Right cardiac atrium (tissue), 5 donors: ENCODE data around the gene CPZ. TPM values are rescaled to one million over a fixed set of nuclear protein-coding genes. Genes with fewer than 3 reads are reported as not detected.

Experiments used
- ATAC-seq, 2 donors: fragments of 200-7000 bp; cut with Tn5 transposase; one replicate each; pipeline versions ENCODE4 v1.8.0 to v1.9.1; 2020; ENCODE audit warnings: moderate library complexity in 2 of 2, mild to moderate bottlenecking in 1 of 2
- DNase-seq, 3 donors: peaks; one replicate each; pipeline ENCODE4 v3.0.0-alpha.2; 2020
- H3K27ac ChIP-seq: one replicate; pipeline ENCODE4 v1.5.1; 2013; ENCODE audit warnings: mild to moderate bottlenecking, low read length, control low read depth, moderate library complexity
- H3K27me3 ChIP-seq: one replicate; pipeline ENCODE4 v1.6.1; 2013; ENCODE audit not compliant: control insufficient read depth, insufficient read depth
- H3K4me1 ChIP-seq: one replicate; pipeline ENCODE4 v1.6.1; 2013; ENCODE audit warnings: low read length; ENCODE audit not compliant: control insufficient read depth, insufficient read depth
- H3K4me3 ChIP-seq: one replicate; pipeline ENCODE4 v1.5.1; 2013; ENCODE audit warnings: low read length, control low read depth
- H3K9me3 ChIP-seq: one replicate; pipeline ENCODE4 v1.6.1; 2013; ENCODE audit warnings: low read length; ENCODE audit not compliant: control insufficient read depth
- WGBS: extraction: QIAGEN DNeasy Blood & Tissue Kit; methylation state at CpG from one replicate; pipeline ENCODE4 v1.1.7; 2013; 5-methylcytosine and 5-hydroxymethylcytosine counted together
- intact Hi-C, 4 donors: fragments of 100-400 bp; cut with DNase I; formaldehyde crosslinking; loops; one replicate each; pipeline versions ENCODE4 v1.11.0 to v1.14.0; 2022 to 2023
- polyA plus RNA-seq: library from polyadenylated mRNA; stranded (reverse); fragments of 200-250 nt; gene quantifications from one replicate; pipeline ENCODE4 v1.2.3, GENCODE V29; 2013
- total RNA-seq, 4 donors: library from RNA; stranded (reverse); fragmentation: NEBNext Ultra II Directional; extraction: Animal tissue kit (Norgen Biotek cat#: 25700); gene quantifications; one replicate each; pipeline ENCODE4 v1.2.1, GENCODE V29; 2021
- donor health status: healthy with polysubstance abuse.
- donor health status: DM: no; HTN: yes; CAD: no.
- donor health status: DM: no; HTN: no; CAD: no.
- donor health status: DM: no; HTN: yes; CAD: no; lungs with severe emphysema.
- donor health status: DM: yes; HTN: yes; CAD: no.

Gene CPZ
- total and polyA plus RNA-seq, 5 donors: 0.34 to 1.5 (median 1.2) TPM

DNA sequence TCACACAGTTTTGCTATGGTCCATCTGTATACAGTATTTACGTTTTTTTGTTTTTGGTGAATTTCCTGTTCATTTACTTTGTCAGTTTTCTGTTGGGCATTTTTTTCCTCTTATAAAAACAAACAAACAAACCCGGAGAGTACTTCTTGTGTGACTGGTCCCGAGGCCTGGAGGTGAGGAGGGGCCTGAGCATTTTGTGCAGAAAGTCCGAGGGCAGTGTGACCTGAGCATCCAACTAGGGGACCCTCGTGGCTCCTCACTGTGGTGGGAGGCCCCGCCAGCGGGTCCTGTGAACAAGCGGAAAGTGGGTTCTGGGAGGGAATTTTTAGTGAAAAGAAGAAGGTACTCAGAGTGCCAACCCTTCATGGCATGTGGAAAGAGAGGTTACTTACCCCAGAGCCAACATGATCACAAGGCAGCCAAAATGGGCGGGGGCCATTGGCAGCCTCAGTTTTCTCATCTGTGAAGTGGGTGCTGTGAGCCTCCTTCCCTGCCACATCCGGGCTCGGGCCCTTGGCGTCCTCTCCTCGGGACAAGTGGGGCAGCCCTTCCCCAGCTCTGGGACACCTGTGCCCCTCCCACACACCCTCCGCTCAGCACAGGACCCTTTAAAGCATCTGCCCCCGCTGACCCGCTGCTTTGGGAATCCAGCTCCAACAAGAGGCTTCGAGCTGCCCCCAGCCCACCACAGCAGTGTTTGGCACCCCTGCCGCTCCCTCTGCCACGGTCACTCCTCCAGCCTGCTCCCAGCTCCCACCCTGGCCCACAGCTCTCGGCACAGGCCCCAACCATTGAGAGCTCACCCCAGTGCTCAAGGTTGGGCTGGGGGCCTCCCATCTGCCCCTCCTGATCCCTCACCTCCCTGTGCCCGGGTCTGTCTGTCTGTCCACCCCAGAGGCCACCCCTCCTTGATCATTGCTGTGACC, 35.2 kb upstream of the CPZ start:
- Histone ChIP-seq H3K9me3 (no peaks in the 10 kb centered on the region), H3K27me3 (no peaks in the 10 kb centered on the region), H3K4me1 (no peaks in the 10 kb centered on the region), H3K27ac (no peak overlapping the region), H3K4me3 (no peak overlapping the region)
- DNase-seq (peak in 1 of 3 donors; percentile 43), ATAC-seq (peak; percentile 22 to 28)
- WGBS: 79% methylated on average over 21 of the region's 21 CpGs
- intact Hi-C loops: no loop called here

GRCh38 chr4:8558080-8558960, 34.2 kb upstream of the CPZ start:
- Histone ChIP-seq H3K9me3 (no peaks in the 10 kb centered on the region), H3K27me3 (no peaks in the 10 kb centered on the region), H3K4me1 (no peaks in the 10 kb centered on the region), H3K4me3 (no peak overlapping the region), H3K27ac (no peak overlapping the region)
- intact Hi-C loops: no loop called here
- ATAC-seq (no peak), DNase-seq (peak in 1 of 3 donors; percentile 27)
- WGBS: 87% methylated on average over 21 of the region's 21 CpGs

GRCh38 chr4:8559011-8559410, 33.6 kb upstream of the CPZ start:
- intact Hi-C loops: no loop called here
- Histone ChIP-seq H3K4me1 (no peaks in the 10 kb centered on the region), H3K27me3 (no peaks in the 10 kb centered on the region), H3K9me3 (no peaks in the 10 kb centered on the region), H3K27ac (no peak overlapping the region), H3K4me3 (no peak overlapping the region)
- no peak for ATAC-seq
- 89% methylated on average over 11 of the region's 11 CpGs for WGBS
- DNase-seq: no peak

DNA sequence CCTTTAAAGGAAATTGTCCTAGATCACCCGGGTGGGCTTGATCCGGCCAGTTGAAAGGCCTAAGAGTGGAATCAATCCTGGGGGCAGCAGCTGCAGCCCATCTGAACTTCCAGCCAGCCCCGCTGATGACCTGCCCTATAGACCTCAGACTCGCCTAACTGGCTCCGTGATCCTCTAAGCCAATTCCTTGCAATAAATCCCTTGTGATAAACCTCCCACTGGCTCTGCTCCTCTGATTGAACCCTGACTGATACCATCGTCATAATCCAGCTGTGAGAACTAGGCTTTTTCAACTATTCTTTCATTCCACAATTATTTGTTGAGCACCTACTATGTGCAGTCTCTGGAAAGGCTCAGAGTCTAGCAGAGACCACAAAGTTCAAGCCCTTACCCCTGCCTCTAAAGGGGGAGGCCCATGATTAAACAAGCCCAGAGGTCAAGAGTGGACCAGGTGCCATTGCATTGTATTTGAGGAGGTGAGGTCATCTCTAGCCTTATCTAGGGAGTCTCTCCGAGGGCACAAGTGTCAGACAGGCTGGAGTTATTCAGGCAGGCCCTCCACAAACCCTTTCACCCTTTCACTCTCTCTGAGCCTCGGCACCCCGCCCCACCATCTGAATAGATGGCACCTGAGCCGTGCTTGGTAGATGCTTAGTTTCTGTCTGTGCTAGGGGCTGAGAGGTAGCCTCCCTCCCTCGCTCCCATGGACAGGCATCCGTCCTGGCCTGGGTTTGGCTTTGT, 32.9 kb upstream of the CPZ start:
- DNase-seq (no peak), ATAC-seq (no peak)
- Histone ChIP-seq H3K4me3 (no peak overlapping the region), H3K9me3 (no peaks in the 10 kb centered on the region), H3K27ac (no peak overlapping the region), H3K27me3 (no peaks in the 10 kb centered on the region), H3K4me1 (no peaks in the 10 kb centered on the region)
- WGBS: 74% methylated on average over 12 of the region's 12 CpGs
- intact Hi-C loops: no loop called here

DNA sequence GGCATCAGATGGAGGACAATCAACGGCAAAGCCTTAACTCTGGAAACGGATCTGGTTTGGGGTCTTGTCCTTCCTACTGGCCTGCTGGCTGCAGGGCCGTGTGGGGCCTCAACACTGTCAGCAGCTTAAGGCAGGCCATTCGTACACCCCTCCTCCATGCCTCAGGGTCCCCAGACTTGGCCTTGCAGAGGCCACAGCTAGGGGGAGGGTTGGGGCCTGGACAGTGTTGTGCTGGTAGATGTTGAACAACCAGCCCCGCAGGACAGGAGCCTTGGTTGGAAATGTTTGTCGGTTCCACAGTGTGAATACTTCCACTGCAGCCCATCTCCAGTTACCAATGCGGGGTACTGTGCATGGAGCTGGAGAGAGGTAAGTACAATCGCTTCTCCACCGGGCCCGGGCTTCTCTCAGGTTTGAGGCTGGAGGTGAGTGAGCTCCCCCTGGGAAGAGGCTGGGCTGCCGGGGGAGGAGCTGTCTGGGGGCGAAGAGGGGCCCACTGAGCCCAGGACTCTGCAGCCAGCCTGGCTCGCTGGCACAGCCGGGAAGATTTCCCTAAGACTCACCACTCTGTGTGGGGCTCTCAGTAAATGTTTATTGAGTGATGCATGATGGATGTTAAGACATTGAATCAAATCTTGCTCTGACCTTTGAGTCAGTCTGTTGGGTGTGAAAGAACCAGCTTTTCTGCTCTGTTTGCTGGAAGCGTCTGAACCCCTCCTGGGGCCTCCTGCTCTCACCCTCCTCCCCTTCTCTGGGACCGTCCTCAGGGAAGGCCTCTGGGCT, 32.1 kb upstream of the CPZ start:
- intact Hi-C loops: no loop called here
- Histone ChIP-seq H3K4me1 (no peaks in the 10 kb centered on the region), H3K9me3 (no peaks in the 10 kb centered on the region), H3K4me3 (no peak overlapping the region), H3K27me3 (no peaks in the 10 kb centered on the region), H3K27ac (no peak overlapping the region)
- DNase-seq: no peak
- 62% methylated on average over 16 of the region's 16 CpGs for WGBS
- ATAC-seq: no peak

- DNase-seq (no peak), ATAC-seq (no peak)
- Histone ChIP-seq H3K4me1 (no peaks in the 10 kb centered on the region), H3K4me3 (no peak overlapping the region), H3K27me3 (no peaks in the 10 kb centered on the region), H3K9me3 (no peaks in the 10 kb centered on the region), H3K27ac (no peak overlapping the region)
- 30% methylated on average over 1 of the region's 1 CpG for WGBS
- intact Hi-C loops: no loop called here
Measured at GRCh38 chr4:8564595-8564994, 28.0 kb upstream of the CPZ start.

DNA sequence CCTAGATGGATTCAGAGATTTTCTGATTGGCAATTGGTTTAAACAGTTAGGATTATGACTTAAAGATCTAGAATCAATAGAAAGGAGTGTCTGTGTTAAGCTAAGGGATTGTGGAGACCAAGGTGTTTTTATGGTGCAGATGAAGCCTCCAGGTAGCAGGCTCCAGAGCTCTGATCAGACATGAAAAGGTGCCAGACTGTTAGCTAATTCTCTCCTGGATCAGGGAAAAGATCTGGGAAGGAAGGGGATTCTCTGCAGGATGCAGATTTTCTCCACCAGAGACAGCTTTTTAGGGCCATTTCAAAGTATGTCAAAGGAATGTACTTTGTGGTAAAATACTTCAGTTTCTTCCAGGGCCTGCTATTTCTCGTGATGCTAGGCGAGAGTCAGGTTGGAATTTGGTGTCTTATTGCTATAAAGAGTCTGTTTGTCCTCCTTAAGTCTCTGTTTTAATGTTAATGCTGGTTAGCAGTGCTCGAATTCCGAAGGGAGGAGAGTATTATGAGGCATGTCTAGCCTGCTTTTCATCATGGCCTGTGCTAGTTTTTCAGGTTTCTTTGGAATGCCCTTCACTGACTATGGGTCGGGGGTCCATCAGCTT, 24.4 kb upstream of the CPZ start:
- H3K27ac ChIP-seq: no peak overlapping the region
- no peaks in the 10 kb centered on the region for H3K4me1 ChIP-seq
- no peaks in the 10 kb centered on the region for H3K27me3 ChIP-seq
- WGBS: 52% methylated on average over 5 of the region's 5 CpGs
- ATAC-seq: no peak
- no peak for DNase-seq
- H3K9me3 ChIP-seq: no peaks in the 10 kb centered on the region
- H3K4me3 ChIP-seq: no peak overlapping the region
- intact Hi-C loops: no loop called here

- H3K27ac ChIP-seq: no peak overlapping the region
- H3K4me1 ChIP-seq: no peaks in the 10 kb centered on the region
- H3K9me3 ChIP-seq: no peaks in the 10 kb centered on the region
- intact Hi-C loops: no loop called here
- DNase-seq: no peak
- 91% methylated on average over 1 of the region's 1 CpG for WGBS
- H3K27me3 ChIP-seq: no peaks in the 10 kb centered on the region
- no peak for ATAC-seq
- H3K4me3 ChIP-seq: no peak overlapping the region
Measured at GRCh38 chr4:8570201-8570600, 22.4 kb upstream of the CPZ start.

- H3K27me3 ChIP-seq: no peaks in the 10 kb centered on the region
- WGBS: 71% methylated on average over 6 of the region's 6 CpGs
- DNase-seq: no peak
- H3K4me3 ChIP-seq: no peak overlapping the region
- H3K27ac ChIP-seq: no peak overlapping the region
- intact Hi-C loops: no loop called here
- no peaks in the 10 kb centered on the region for H3K4me1 ChIP-seq
- ATAC-seq: no peak
- H3K9me3 ChIP-seq: no peaks in the 10 kb centered on the region
Measured at GRCh38 chr4:8571702-8572685, 20.6 kb upstream of the CPZ start.
